K562 (cell line): Measurements from ENCODE around the gene TIMM50. TPM values are rescaled to one million over a fixed set of nuclear protein-coding genes. Genes with fewer than 3 reads are reported as not detected.

ENCODE experiments used
- ATAC-seq: fragments of 200-7000 bp; cut with Tn5 transposase; 3 replicates; pipeline ENCODE4 v1.9.1; 2020; ENCODE audit warnings: moderate library complexity
- BruUV-seq: library from RNA; stranded (reverse); fragments of 400-500 nt; replicated peaks from 2 replicates; lab custom pipeline; 2021; lab: Mats Ljungman, UMichigan
- CTCF ChIA-PET: fragments of 300-600 bp; formaldehyde crosslinking; extraction: SDS; loops from one replicate; lab custom pipeline; 2021; ENCODE audit warnings: low intra/inter-chr PET ratio; lab: Yijun Ruan, JAX
- POLR2A ChIA-PET: fragments of 300-600, 350-650 bp; sonication (Branson Sonifier 250); formaldehyde crosslinking; extraction: SDS; loops from one replicate; lab custom pipeline; 2021; ENCODE audit warnings: antibody characterized with exemption, inconsistent platforms; lab: Yijun Ruan, JAX
- DNase-seq, 4 experiments: peaks; one replicate each; pipeline versions ENCODE4 v3.0.0 to v3.0.0-alpha.2; 2011 to 2018; ENCODE audit warnings: low spot score in 3 of 4, mixed read lengths in 3 of 4; ENCODE audit errors: extremely low read depth in 1 of 4
- FAIRE-seq: peaks from 2 replicates; lab custom pipeline; 2011; peaks lifted over from hg19 to GRCh38; lab: Jason Lieb, UNC
- H2AFZ ChIP-seq: 2 replicates; pipeline ENCODE4 v1.6.0; 2011; ENCODE audit warnings: low read depth, low read length, control low read depth, inconsistent platforms
- H3K27ac ChIP-seq: fragments of 200-600 bp; 3 replicates; pipeline ENCODE4 v1.8.0; 2011; ENCODE audit warnings: low read depth, mild to moderate bottlenecking, control low read depth, inconsistent platforms, low read length, moderate library complexity, mixed read lengths; ENCODE audit errors: extremely low read depth
- H3K27me3 ChIP-seq, 2 experiments: fragments of 300-600 bp in 1 of 2; 2 replicates in 1 of 2; 3 replicates in 1 of 2; pipeline versions ENCODE4 v1.6.0 to v1.8.0; 2011; ENCODE audit warnings: inconsistent platforms in 2 of 2, low read length in 2 of 2, mild to moderate bottlenecking in 1 of 2, mixed read lengths in 1 of 2, moderate library complexity in 1 of 2; ENCODE audit not compliant: control insufficient read depth in 2 of 2, insufficient read depth in 2 of 2
- H3K36me3 ChIP-seq: fragments of 300-600 bp; 3 replicates; pipeline ENCODE4 v1.8.0; 2011; ENCODE audit warnings: mild to moderate bottlenecking, low read length, inconsistent platforms; ENCODE audit not compliant: control insufficient read depth, insufficient read depth
- H3K4me1 ChIP-seq, 2 experiments: fragments of 200-600 bp in 1 of 2; replicated peaks in 1 of 2; 2 replicates in 1 of 2; 3 replicates in 1 of 2; pipeline versions ENCODE4 v1.5.1 to v1.8.0; 2011; ENCODE audit warnings: inconsistent platforms in 2 of 2, low read length in 2 of 2, mild to moderate bottlenecking in 1 of 2, mixed read lengths in 1 of 2, moderate library complexity in 1 of 2; ENCODE audit not compliant: control insufficient read depth in 2 of 2, insufficient read depth in 2 of 2
- H3K4me2 ChIP-seq: 2 replicates; pipeline ENCODE4 v1.6.1; 2011; ENCODE audit warnings: low read length, control low read depth, inconsistent platforms, mixed read lengths; ENCODE audit not compliant: insufficient read depth
- H3K4me3 ChIP-seq: fragments of 200-600 bp; sonication (generic), shearing (Covaris generic); 2 replicates; pipeline ENCODE4 v1.5.1; 2016; ENCODE audit warnings: control low read depth, inconsistent platforms
- H3K79me2 ChIP-seq: fragments of 200-600 bp; 3 replicates; pipeline ENCODE4 v1.8.0; 2011; ENCODE audit warnings: low read length, inconsistent platforms; ENCODE audit not compliant: control insufficient read depth, insufficient read depth
- H3K9ac ChIP-seq, 2 experiments: 2 replicates each; pipeline versions ENCODE4 v1.6.0 to v1.6.1; 2011; ENCODE audit warnings: low read depth in 2 of 2, low read length in 2 of 2, control low read depth in 1 of 2, inconsistent platforms in 1 of 2, mild to moderate bottlenecking in 1 of 2, mixed read lengths in 1 of 2; ENCODE audit not compliant: insufficient read depth in 1 of 2
- H3K9me1 ChIP-seq: one replicate; pipeline ENCODE4 v1.6.0; 2011; ENCODE audit warnings: inconsistent platforms, mild to moderate bottlenecking, low read length, moderate library complexity; ENCODE audit not compliant: control insufficient read depth, insufficient read depth
- H3K9me3 ChIP-seq: replicated peaks from 2 replicates; pipeline ENCODE4 v1.5.1; 2011; ENCODE audit warnings: low read depth, low read length, inconsistent platforms; ENCODE audit not compliant: control insufficient read depth, insufficient read depth
- H4K20me1 ChIP-seq: replicated peaks from 2 replicates; pipeline ENCODE4 v1.6.1; 2011; ENCODE audit warnings: low read length, inconsistent platforms, mixed read lengths; ENCODE audit not compliant: control insufficient read depth, insufficient read depth
- BDP1 ChIP-seq: IDR thresholded peaks from 3 replicates; pipeline ENCODE4 v1.6.1; 2011; ENCODE audit not compliant: insufficient read length, insufficient read depth
- FOXA1 ChIP-seq: fragments of 450-650 bp; IDR thresholded peaks from 2 replicates; pipeline ENCODE4 v1.6.1; 2016; ENCODE audit warnings: mild to moderate bottlenecking, borderline replicate concordance
- LCOR ChIP-seq: sonication (generic); formaldehyde crosslinking; IDR thresholded peaks from 2 replicates; pipeline ENCODE4 v1.8.0; 2022; ENCODE audit warnings: mild to moderate bottlenecking, missing genetic modification reagents
- MEIS2 ChIP-seq: fragments of 450-650 bp; IDR thresholded peaks from 2 replicates; pipeline ENCODE4 v1.6.1; 2014; ENCODE audit warnings: mild to moderate bottlenecking; ENCODE audit not compliant: partially characterized antibody
- MIER1 ChIP-seq: fragments of 450-650 bp; IDR thresholded peaks from 2 replicates; pipeline ENCODE4 v1.6.1; 2016; ENCODE audit warnings: antibody characterized with exemption, mild to moderate bottlenecking, low read depth
- NR0B1 ChIP-seq: fragments of 450-650 bp; IDR thresholded peaks from one replicate; pipeline ENCODE4 v1.6.1; 2018; ENCODE audit warnings: mild to moderate bottlenecking, moderate library complexity; ENCODE audit not compliant: partially characterized antibody
- POLR2B ChIP-seq: fragments of 450-650 bp; IDR thresholded peaks from 2 replicates; pipeline ENCODE4 v1.6.1; 2018; ENCODE audit warnings: low read depth; ENCODE audit not compliant: partially characterized antibody
- PRDM10 ChIP-seq: fragments of 450-650 bp; IDR thresholded peaks from 2 replicates; pipeline ENCODE4 v1.6.1; 2018; ENCODE audit not compliant: partially characterized antibody
- RHOXF2B ChIP-seq: fragments of 250-450 bp; sonication (Bioruptor Pico); conservative IDR thresholded peaks from 2 replicates; pipeline ENCODE4 v1.5.1; 2021
- SP1 ChIP-seq: sonication (generic); formaldehyde crosslinking; IDR thresholded peaks from 2 replicates; pipeline ENCODE4 v1.8.1; 2022; ENCODE audit warnings: mild to moderate bottlenecking, missing genetic modification reagents
- UBTF ChIP-seq, 2 experiments: IDR thresholded peaks; 2 replicates each; pipeline ENCODE4 v1.6.1; 2012; ENCODE audit warnings: improper control_type of control experiment in 2 of 2, low read depth in 2 of 2, low read length in 2 of 2, borderline replicate concordance in 1 of 2
- USF2 ChIP-seq: sonication (generic); formaldehyde crosslinking; IDR thresholded peaks from 2 replicates; pipeline ENCODE4 v1.5.0; 2020; ENCODE audit warnings: missing genetic modification reagents
- ZNF212 ChIP-seq: fragments of 450-650 bp; formaldehyde crosslinking; IDR thresholded peaks from 2 replicates; pipeline ENCODE4 v1.4.0; 2020; ENCODE audit warnings: mild to moderate bottlenecking
- ZNF384 ChIP-seq: IDR thresholded peaks from 2 replicates; pipeline ENCODE4 v1.6.1; 2012; ENCODE audit warnings: low read depth, low read length, improper control_type of control experiment
- WGBS: fragments of 100-300 bp; shearing (Covaris generic); methylation state at CpG from one replicate; pipeline ENCODE4 v1.1.6; 2016; ENCODE audit warnings: low coverage, mixed read lengths; ENCODE audit not compliant: insufficient coverage; ENCODE audit errors: missing lambda C conversion rate; 5-methylcytosine and 5-hydroxymethylcytosine counted together
- in situ Hi-C: fragments of 300-500 bp; cut with MboI; formaldehyde crosslinking; loops from 4 replicates; pipeline ENCODE4 v1.15.0; 2018; ENCODE audit warnings: inconsistent platforms, mixed read lengths
- intact Hi-C: fragments of 100-400 bp; cut with micrococcal nuclease; formaldehyde crosslinking; loops from 2 replicates; pipeline ENCODE4 v1.14.2; 2022
- polyA plus RNA-seq, 8 experiments: library from polyadenylated mRNA; depleted of rRNA in 4 of 8; stranded (reverse) in 5 of 8; unstranded in 3 of 8; fragments of >200 nt; fragmentation: Nextera tagmentation in 2 of 8; fragmentation: Illumina TruSeq in 1 of 8; extraction: Ambion mirVana in 2 of 8; extraction: Trizol in 1 of 8; gene quantifications; 2 replicates each; pipeline versions ENCODE4 v1.2.1 to v1.2.3, GENCODE V29; 2011 to 2014; ENCODE audit warnings: inconsistent platforms in 1 of 8, missing spikeins in 1 of 8
- total RNA-seq, 7 experiments: library from RNA; depleted of rRNA in 6 of 7; stranded (reverse); fragments of >200 nt in 6 of 7; fragmentation: Illumina TruSeq in 2 of 7; extraction: Trizol in 2 of 7; gene quantifications; 2 replicates each; pipeline versions ENCODE4 v1.2.1 to v1.2.3, GENCODE V29; 2011 to 2021; ENCODE audit warnings: low replicate concordance in 1 of 7

TIMM50 gene
- total and polyA plus RNA-seq, 9 of the 15 experiments (the other 6 are each of a cell fraction or from before 2014, with no cell fraction given) = 28.3 to 221 (median 170) TPM

- H4K20me1 ChIP-seq = no peaks in the 10 kb centered on the region
- H3K79me2 ChIP-seq = no peaks in the 10 kb centered on the region
- no peak overlapping the region for H3K27ac ChIP-seq
- in situ Hi-C loops (no loop called here), intact Hi-C loops (no loop called here)
- ATAC-seq (no peak), DNase-seq (no peak), FAIRE-seq (no peak)
- H3K9me1 ChIP-seq = no peaks in the 10 kb centered on the region
- no TSS peak for BruUV-seq
- no peaks in the 10 kb centered on the region for H3K4me1 ChIP-seq
- H3K36me3 ChIP-seq = peaks cover 78% of the 10 kb centered on the region
- CTCF ChIA-PET = no interaction called here
- no peak overlapping the region for H3K4me3 ChIP-seq
- no peak overlapping the region for H3K4me2 ChIP-seq
- H3K9ac ChIP-seq = peak overlapping the region in 1 of 2 experiments; percentile 51; a peak in 2 of 4 replicates
- POLR2A ChIA-PET = interaction anchor here (0.7 to 1.0 kb wide), 2 partner anchors 23 to 43 kb away, joined by 3 read pairs; no protein-coding TSS in a partner anchor
- no peaks in the 10 kb centered on the region for H3K9me3 ChIP-seq
- H3K27me3 ChIP-seq = no peaks in the 10 kb centered on the region
- 95% methylated on average over 17 of the region's 18 CpGs for WGBS
- H2AFZ ChIP-seq = no peak overlapping the region
- TF ChIP-seq FOXA1 = no peak
- no peak for TF ChIP-seq USF2 (CRISPR knock-in tag)
- no peak for TF ChIP-seq NR0B1
- TF ChIP-seq SP1 = no peak
- no peak for TF ChIP-seq BDP1
- TF ChIP-seq ZNF384 = no peak
- no peak for TF ChIP-seq POLR2B
- TF ChIP-seq MIER1 = no peak
- no peak for TF ChIP-seq ZNF212
- no peak for TF ChIP-seq PRDM10
- TF ChIP-seq MEIS2 = no peak
- no peak for TF ChIP-seq UBTF (IDR thresholded peaks at IDR 0.05; ENCODE audit: borderline replicate concordance in 1 of 2, low read depth in 2 of 2, low read length in 2 of 2)
- TF ChIP-seq RHOXF2B (CRISPR knock-in tag) = no peak
- no peak for TF ChIP-seq LCOR (CRISPR knock-in tag)
Observed at GRCh38 chr19:39465956-39466747, 14.5 kb upstream of the TIMM50 start.
